Muscle layer of duodenum (tissue), 2 donors: ENCODE data around the gene CCL7.

Experiments
- H3K27ac ChIP-seq: one replicate; pipeline ENCODE4 v1.7.0; 2013; ENCODE audit warnings: mild to moderate bottlenecking, low read length
- H3K27me3 ChIP-seq: one replicate; pipeline ENCODE4 v1.7.0; 2013; ENCODE audit warnings: low read depth, mild to moderate bottlenecking, control low read depth, low read length
- H3K36me3 ChIP-seq, 2 donors: one replicate each; pipeline ENCODE4 v1.7.0; 2013; ENCODE audit warnings: low read length in 2 of 2, control low read depth in 1 of 2, mild to moderate bottlenecking in 1 of 2; ENCODE audit not compliant: insufficient read depth in 2 of 2, control insufficient read depth in 1 of 2
- H3K4me1 ChIP-seq, 2 donors: one replicate each; pipeline ENCODE4 v1.7.0; 2013; ENCODE audit warnings: low read length in 2 of 2, mild to moderate bottlenecking in 2 of 2, control low read depth in 1 of 2, moderate library complexity in 1 of 2; ENCODE audit not compliant: insufficient read depth in 2 of 2, control insufficient read depth in 1 of 2
- H3K4me3 ChIP-seq, 2 donors: one replicate each; pipeline ENCODE4 v1.7.0; 2013; ENCODE audit warnings: low read length in 2 of 2, low read depth in 1 of 2, mild to moderate bottlenecking in 1 of 2
- H3K9me3 ChIP-seq, 2 donors: one replicate each; pipeline ENCODE4 v1.7.0; 2013; ENCODE audit warnings: low read length in 2 of 2, control low read depth in 1 of 2, mild to moderate bottlenecking in 1 of 2; ENCODE audit not compliant: control insufficient read depth in 1 of 2
- donor health status: healthy.

Gene CCL7

DNA sequence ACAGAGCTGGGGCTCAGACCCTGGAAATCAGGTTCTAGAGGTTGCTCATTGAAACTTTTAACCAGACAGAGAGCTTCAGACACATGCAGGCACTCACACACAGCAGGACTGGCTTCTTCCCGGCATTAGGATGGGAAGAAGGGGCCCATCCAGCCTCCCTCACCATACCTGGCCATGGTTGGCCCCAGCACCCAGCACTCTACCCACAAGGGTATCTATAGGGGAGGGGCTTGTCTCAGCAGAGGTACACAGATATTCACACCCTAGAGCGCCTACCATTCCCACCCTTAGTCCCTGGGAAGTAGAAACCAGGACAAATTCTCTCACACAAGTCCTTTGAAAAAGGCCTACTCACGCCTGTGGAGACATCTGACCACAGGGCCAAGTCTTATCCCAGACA is 35.4 kb upstream of the CCL7 start:
- peaks cover 22 to 45% of the 10 kb centered on the region in 2 donors for H3K4me1 ChIP-seq
- no peaks in the 10 kb centered on the region for H3K36me3 ChIP-seq
- no peaks in the 10 kb centered on the region for H3K27me3 ChIP-seq
- H3K4me3 ChIP-seq = no peak overlapping the region
- H3K27ac ChIP-seq = peak overlapping the region; percentile 80
- H3K9me3 ChIP-seq = no peaks in the 10 kb centered on the region

GRCh38 chr17:34235389-34236028 is 34.5 kb upstream of the CCL7 start:
- H3K4me3 ChIP-seq = no peak overlapping the region
- H3K36me3 ChIP-seq = no peaks in the 10 kb centered on the region
- H3K9me3 ChIP-seq = no peaks in the 10 kb centered on the region
- H3K27me3 ChIP-seq = no peaks in the 10 kb centered on the region
- peaks cover 27 to 48% of the 10 kb centered on the region in 2 donors for H3K4me1 ChIP-seq
- H3K27ac ChIP-seq = peak overlapping the region; percentile 80

DNA sequence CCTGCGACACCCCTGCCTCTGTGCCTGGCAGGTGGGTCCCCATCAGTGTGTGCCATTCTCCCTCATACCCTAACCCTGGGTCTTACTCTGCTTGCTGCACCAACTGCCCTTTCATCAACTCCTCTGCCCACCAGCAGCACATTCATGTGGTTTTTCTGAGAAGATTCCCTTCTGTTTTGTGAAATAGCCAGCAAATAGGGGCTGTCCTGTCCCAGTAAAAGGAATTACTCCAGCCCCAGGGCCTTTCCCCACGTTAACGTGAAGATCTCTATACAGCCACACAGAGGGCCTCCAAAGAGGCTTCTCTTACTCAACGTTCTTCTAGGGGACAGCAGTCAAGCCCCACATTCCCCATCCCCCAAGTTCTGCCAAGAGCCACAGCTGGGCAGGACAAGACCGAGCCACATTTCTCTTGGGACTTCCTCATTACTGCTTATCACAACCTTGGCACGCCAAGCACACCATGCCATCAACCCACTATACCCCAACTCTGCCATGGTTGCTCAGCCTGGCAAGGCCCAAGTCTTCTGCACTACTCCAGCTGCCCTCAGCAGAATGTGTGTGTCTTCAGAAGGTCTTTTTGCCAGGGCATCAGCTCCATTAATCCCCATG is 33.6 kb upstream of the CCL7 start:
- H3K9me3 ChIP-seq = no peaks in the 10 kb centered on the region
- no peaks in the 10 kb centered on the region for H3K36me3 ChIP-seq
- H3K4me3 ChIP-seq = no peak overlapping the region
- no peak overlapping the region for H3K27ac ChIP-seq
- no peaks in the 10 kb centered on the region for H3K27me3 ChIP-seq
- H3K4me1 ChIP-seq = peaks cover 31 to 49% of the 10 kb centered on the region in 2 donors

GRCh38 chr17:34237458-34237857 is 32.6 kb upstream of the CCL7 start:
- Histone ChIP-seq H3K4me3 (no peak overlapping the region), H3K27ac (no peak overlapping the region), H3K9me3 (no peaks in the 10 kb centered on the region), H3K36me3 (no peaks in the 10 kb centered on the region), H3K27me3 (no peaks in the 10 kb centered on the region), H3K4me1 (peaks cover 31 to 55% of the 10 kb centered on the region in 2 donors)

- no peak overlapping the region for H3K4me3 ChIP-seq
- H3K9me3 ChIP-seq = no peaks in the 10 kb centered on the region
- H3K27me3 ChIP-seq = no peaks in the 10 kb centered on the region
- no peaks in the 10 kb centered on the region for H3K36me3 ChIP-seq
- H3K4me1 ChIP-seq = peaks cover 12 to 32% of the 10 kb centered on the region in 2 donors
- peak overlapping the region; percentile 12 for H3K27ac ChIP-seq
Measured at GRCh38 chr17:34241062-34241461, 29.0 kb upstream of the CCL7 start.

DNA sequence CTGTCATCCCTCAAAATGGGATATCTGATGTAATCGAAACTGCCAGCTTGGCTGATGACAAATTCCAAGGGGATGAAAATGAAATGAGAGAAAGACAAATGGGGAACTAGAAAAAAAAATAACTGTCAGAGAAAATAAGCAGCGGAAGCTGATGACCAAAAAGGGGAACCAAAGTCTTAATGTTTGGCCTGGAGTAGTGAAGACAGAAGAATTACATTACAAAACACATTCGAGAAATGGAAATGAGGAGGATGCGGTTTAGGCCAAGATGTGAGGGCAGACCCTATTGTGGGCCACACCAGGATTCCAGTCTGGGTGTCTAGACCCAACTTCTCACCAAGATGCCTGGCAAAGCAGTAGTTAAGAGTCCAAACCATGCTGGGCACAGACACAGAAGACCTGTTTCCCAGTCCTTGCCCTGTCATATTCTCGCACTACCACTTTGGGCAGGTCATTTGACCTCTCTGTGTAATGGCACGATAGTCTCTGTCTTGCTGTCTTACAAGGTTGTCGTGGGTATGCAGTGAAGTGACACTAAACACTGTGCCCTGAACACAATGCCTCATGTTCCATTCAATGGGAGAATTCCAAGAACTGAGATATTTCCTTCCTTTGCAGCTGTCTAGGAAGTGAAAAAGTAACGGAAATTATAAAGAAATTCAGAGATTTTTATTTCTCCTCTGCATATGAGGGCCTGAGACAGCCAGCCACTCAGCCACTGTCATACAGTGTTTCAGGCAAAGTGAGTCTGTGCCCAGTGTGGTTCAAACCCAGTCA is 27.2 kb upstream of the CCL7 start:
- H3K27me3 ChIP-seq = no peaks in the 10 kb centered on the region
- H3K27ac ChIP-seq = peak overlapping the region; percentile 56
- peak overlapping the region in 1 of 2 donors; percentile 12 for H3K4me3 ChIP-seq
- peaks cover 12 to 28% of the 10 kb centered on the region in 2 donors for H3K4me1 ChIP-seq
- no peaks in the 10 kb centered on the region for H3K9me3 ChIP-seq
- no peaks in the 10 kb centered on the region for H3K36me3 ChIP-seq

DNA sequence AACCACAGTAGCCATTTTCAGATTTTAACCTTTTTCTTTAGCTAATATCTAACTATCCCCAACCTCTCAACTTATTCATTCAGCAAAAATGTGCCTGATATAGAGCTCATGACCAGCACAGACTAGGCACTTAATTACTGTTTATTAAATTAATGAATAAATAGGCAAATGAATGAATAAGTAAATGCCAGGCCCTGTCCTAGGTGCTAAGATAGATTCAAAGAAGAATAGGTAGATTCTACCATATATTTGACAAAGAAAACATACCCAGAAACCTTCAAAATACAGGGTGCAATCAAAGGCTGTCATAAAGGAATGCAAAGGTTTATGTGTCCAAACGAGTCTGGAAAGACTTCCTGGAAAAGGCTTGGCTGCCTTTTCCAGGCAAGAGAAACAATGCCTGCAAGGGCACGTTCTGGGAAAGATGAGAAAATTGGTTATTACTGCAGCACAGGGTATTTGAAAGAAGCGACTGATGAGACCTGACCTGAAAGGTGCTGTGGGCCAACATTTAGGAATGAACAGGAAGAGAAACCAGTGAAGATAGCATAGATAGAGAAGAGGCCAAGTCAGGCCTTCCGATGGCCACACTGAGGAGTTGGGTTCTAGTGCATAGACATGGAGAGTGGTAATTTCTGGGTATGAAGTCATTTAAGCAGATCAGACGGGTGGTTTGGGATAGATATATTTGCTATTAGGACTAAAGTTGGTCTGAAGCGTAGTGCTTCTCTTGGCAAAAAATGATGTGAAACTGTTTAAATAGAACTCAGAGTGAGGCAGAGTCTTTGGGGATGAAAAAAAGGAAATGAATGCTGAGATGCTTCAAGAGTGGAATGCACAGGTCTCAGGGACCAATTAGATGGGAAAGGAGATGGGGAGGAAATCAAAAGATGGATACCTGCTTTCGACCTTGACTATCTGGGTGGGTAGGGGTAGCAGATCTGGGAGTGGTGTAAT is 26.4 kb upstream of the CCL7 start:
- Histone ChIP-seq H3K4me1 (peaks cover 19 to 30% of the 10 kb centered on the region in 2 donors), H3K36me3 (no peaks in the 10 kb centered on the region), H3K9me3 (no peaks in the 10 kb centered on the region), H3K27ac (peak overlapping the region; percentile 56), H3K27me3 (no peaks in the 10 kb centered on the region), H3K4me3 (no peak overlapping the region)

GRCh38 chr17:34245351-34245905 is 24.6 kb upstream of the CCL7 start:
- no peak overlapping the region for H3K27ac ChIP-seq
- peaks cover 15 to 41% of the 10 kb centered on the region in 2 donors for H3K4me1 ChIP-seq
- no peak overlapping the region for H3K4me3 ChIP-seq
- H3K36me3 ChIP-seq = no peaks in the 10 kb centered on the region
- no peaks in the 10 kb centered on the region for H3K27me3 ChIP-seq
- no peaks in the 10 kb centered on the region for H3K9me3 ChIP-seq

DNA sequence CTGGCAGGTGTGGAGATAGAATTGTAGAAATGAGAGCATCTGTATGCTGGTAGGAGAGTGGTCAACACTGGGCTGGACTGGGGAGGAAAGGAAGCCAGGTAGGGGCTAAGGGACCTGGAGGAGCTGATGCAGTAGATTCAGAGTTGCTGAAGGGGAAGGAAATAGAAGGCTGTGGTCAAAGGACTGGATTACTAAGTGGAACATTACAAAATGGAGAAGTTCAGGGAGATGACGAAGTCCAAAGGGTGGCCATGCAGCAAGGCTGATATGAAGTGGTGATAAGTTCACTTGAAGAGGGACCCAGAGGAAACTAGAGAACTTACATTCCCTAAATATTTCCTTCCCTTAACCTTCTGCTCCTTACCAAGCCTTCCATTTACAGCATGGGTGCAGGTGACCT is 23.6 kb upstream of the CCL7 start:
- Histone ChIP-seq H3K4me1 (peaks cover 16 to 50% of the 10 kb centered on the region in 2 donors), H3K27ac (peak overlapping the region; percentile 37), H3K4me3 (no peak overlapping the region), H3K36me3 (no peaks in the 10 kb centered on the region), H3K27me3 (no peaks in the 10 kb centered on the region), H3K9me3 (no peaks in the 10 kb centered on the region)

DNA sequence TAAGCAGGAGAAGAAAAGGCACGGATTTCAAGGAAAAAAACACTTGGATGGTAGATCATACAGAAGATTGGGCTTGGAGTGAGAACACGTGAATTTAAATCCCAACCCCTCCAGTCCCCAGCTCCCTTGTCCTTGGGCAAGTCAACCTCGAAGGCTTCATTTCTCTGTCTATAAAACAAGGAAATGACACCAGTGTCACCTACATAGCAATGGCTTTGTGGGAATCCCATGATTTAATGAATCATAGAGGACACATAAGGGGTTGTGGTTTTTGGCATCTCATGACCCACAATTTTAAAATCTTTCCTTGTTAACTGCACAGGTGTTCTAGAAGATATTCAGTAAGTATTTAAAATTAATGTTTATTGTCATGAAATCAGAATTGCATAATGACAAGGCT is 23.1 kb upstream of the CCL7 start:
- no peaks in the 10 kb centered on the region for H3K9me3 ChIP-seq
- no peaks in the 10 kb centered on the region for H3K27me3 ChIP-seq
- H3K4me3 ChIP-seq = no peak overlapping the region
- H3K4me1 ChIP-seq = peaks cover 20 to 52% of the 10 kb centered on the region in 2 donors
- H3K36me3 ChIP-seq = no peaks in the 10 kb centered on the region
- H3K27ac ChIP-seq = peak overlapping the region; percentile 37
